ENCODE measurements around the gene CCDC85C. TPM values are rescaled to one million over a fixed set of nuclear protein-coding genes. Genes with fewer than 3 reads are reported as not detected.
A peak's percentile ranks its signal among the peaks of the same experiment; 100 is the strongest.

Gene CCDC85C
- 13.9 and 16.0 TPM in 2 replicates for total RNA-seq (2012; rRNA removed)
- polyA plus RNA-seq (2012; rRNA removed): 19.0 and 22.2 TPM in 2 replicates
- 10.9 and 15.5 TPM in 2 replicates for polyA plus RNA-seq (2012; cell fraction: cytosol; rRNA removed)
- 11.3 and 20.4 TPM in 2 replicates for polyA plus RNA-seq (2012; cell fraction: nucleus; rRNA removed; ENCODE audit: low replicate concordance)
- percentile 59 among the genes with signal in this experiment for Bru-seq, nascent RNA
- percentile 52 among the genes with signal in this experiment for BruChase-seq, experiment 1, labeled RNA remaining after a 6-hour chase
- percentile 55 among the genes with signal in this experiment for BruChase-seq, experiment 2, labeled RNA remaining after a 2-hour chase
- long read RNA-seq, full-length matches to known transcripts: 4 of 33 reads
- long read RNA-seq, partial matches to known transcripts: 0 of 33 reads
- long read RNA-seq, other reads (novel, unspliced or antisense): 29 of 33 reads

DNA sequence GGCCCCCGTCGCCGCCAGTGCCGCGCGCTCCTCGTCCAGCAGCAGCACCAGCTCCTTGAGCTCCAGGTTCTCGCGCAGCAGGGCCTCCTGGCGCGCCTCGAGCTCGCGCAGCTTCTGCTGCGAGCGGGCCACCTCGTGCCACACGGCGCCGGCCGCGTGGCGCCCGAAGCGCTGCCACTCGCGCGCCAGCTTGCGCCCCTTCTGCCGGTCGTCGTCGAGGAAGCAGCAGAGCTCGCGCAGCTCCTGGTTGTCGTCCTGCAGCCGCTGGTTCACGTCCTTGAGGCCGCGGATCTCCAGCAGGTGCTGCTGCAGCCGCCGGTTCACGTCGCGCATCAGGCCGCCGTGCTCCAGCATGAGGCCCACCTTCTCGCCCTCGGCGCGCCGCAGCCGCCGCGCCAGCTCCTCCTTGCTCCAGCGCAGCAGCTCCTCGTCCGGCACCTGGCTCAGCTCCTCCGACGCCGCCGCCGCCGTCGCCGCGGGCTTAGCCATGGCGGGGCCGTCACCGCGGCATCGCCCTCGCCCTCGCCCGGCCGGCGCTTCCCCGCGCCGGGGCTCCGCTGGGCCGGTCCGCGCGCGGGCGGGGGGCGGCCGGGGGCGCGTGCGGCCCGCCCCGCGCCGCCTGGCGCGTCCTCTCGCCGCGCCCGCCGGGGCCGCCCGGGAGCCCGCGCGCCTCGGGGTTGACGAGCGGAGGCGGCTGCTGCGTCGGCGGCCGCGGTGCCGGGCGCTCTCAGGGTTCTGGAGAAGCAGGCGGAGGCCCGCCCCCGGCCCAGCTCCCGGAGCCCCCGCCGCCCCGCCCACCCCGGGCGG is at the start of gene CCDC85C:
CCDC85C (minus strand) TSS at position 737 of the 807 bp plus-strand sequence; CDS start at position 489, 248 bp downstream.
- Histone ChIP-seq H2AFZ (replicated peaks; ENCODE audit: low read length, poor library complexity) (peak within 1 kb of the TSS; percentile 95), H3K56ac (ENCODE audit: extremely low read depth, insufficient read depth, low read length) (peak within 1 kb of the TSS; percentile 51; the same call in 1 of the 2 replicates), H3K18ac (ENCODE audit: low read depth, low read length) (peak within 1 kb of the TSS; percentile 24; the same call in 1 of the 2 replicates), H3K4ac (ENCODE audit: low read depth, low read length) (peak within 1 kb of the TSS; percentile 76), H3K9me1 (ENCODE audit: insufficient read depth, low read length) (peaks cover 19% of the 10 kb centered on the region), H3K14ac (replicated peaks; ENCODE audit: low read depth, low read length) (peak within 1 kb of the TSS; percentile 52; the same call in 1 of the 2 replicates), H3K4me3 (ENCODE audit: insufficient read depth, low read depth, low read length) (peak within 1 kb of the TSS; percentile 69), H3K4me2 (ENCODE audit: low read depth, low read length) (peak within 1 kb of the TSS; percentile 89), H3K27ac (ENCODE audit: insufficient read depth, low read length) (peak within 1 kb of the TSS; percentile 83), H2AK5ac (ENCODE audit: low read depth, low read length) (peak within 1 kb of the TSS; percentile 72; the same call in 1 of the 2 replicates), H4K20me1 (ENCODE audit: insufficient read depth, low read length) (peaks cover 39% of the 10 kb centered on the region), H3K9me3 (ENCODE audit: control insufficient read depth, insufficient read depth, low read length) (no peaks in the 10 kb centered on the region), H2BK120ac (ENCODE audit: low read depth, low read length) (peak within 1 kb of the TSS; percentile 25), H3K79me1 (ENCODE audit: low read depth in 1 of 2, low read length in 2 of 2) (peaks cover 16 to 59% of the 10 kb centered on the region in 2 experiments; a peak in 3 of 4 replicates), H4K91ac (ENCODE audit: insufficient read depth, low read depth, low read length) (peak within 1 kb of the TSS; percentile 51), H4K8ac (ENCODE audit: low read depth in 2 of 2, low read length in 2 of 2) (peak within 1 kb of the TSS in 1 of 2 experiments; percentile 67; a peak in 1 of 4 replicates), H2BK20ac (ENCODE audit: low read depth, low read length) (no peak within 1 kb of the TSS), H2BK5ac (ENCODE audit: low read depth, low read length, poor library complexity, severe bottlenecking) (peak within 1 kb of the TSS; percentile 83), H3K9ac (ENCODE audit: low read depth, low read length) (peak within 1 kb of the TSS; percentile 82), H3K36me3 (ENCODE audit: control insufficient read depth, insufficient read depth, low read length) (no peaks in the 10 kb centered on the region), H2AK9ac (replicated peaks; ENCODE audit: low read depth, low read length, poor library complexity) (peak within 1 kb of the TSS; percentile 94), H2BK15ac (ENCODE audit: low read depth, low read length) (no peak within 1 kb of the TSS), H4K5ac (ENCODE audit: low read depth, low read length) (peak within 1 kb of the TSS; percentile 44; the same call in 1 of the 2 replicates), H3K23ac (ENCODE audit: low read depth, low read length) (peak within 1 kb of the TSS; percentile 86), H3K4me1 (ENCODE audit: control insufficient read depth, insufficient read depth, low read length) (peaks cover 16% of the 10 kb centered on the region), H3K27me3 (ENCODE audit: control insufficient read depth, insufficient read depth, low read length) (no peaks in the 10 kb centered on the region)
- CTCF ChIA-PET: interaction anchor here (0.9 to 1.4 kb wide), 3 partner anchors 28 to 154 kb away, joined by 3 read pairs; no protein-coding TSS in a partner anchor
- no TSS peak for BruUV-seq (replicated peaks)
- TF ChIP-seq POLR2A (IDR thresholded peaks at IDR 0.05; ENCODE audit: low read depth, low read length): no peak
- TF ChIP-seq CTCF (conservative IDR thresholded peaks at IDR 0.05; ENCODE audit: low read depth, low read length): no peak
- TF ChIP-seq RAD21 (IDR thresholded peaks at IDR 0.05; ENCODE audit: low read length): no peak
- TF ChIP-seq RCOR1 (IDR thresholded peaks at IDR 0.05; ENCODE audit: insufficient replicate concordance, low read length): no peak
- TF ChIP-seq MAFK (IDR thresholded peaks at IDR 0.05; ENCODE audit: low read depth, low read length): no peak
- TF ChIP-seq, protein P1, sequence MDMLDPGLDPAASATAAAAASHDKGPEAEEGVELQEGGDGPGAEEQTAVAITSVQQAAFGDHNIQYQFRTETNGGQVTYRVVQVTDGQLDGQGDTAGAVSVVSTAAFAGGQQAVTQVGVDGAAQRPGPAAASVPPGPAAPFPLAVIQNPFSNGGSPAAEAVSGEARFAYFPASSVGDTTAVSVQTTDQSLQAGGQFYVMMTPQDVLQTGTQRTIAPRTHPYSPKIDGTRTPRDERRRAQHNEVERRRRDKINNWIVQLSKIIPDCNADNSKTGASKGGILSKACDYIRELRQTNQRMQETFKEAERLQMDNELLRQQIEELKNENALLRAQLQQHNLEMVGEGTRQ (IDR thresholded peaks at IDR 0.05; ENCODE audit: low read depth, low read length): no peak
- TF ChIP-seq RFX5 (IDR thresholded peaks at IDR 0.05; ENCODE audit: low read depth, low read length): no peak
- TF ChIP-seq CHD1 (IDR thresholded peaks at IDR 0.05; ENCODE audit: low read depth, low read length): no peak
- no peak for TF ChIP-seq BHLHE40 (IDR thresholded peaks at IDR 0.05; ENCODE audit: low read depth, low read length)
- TF ChIP-seq CEBPB (IDR thresholded peaks at IDR 0.05; ENCODE audit: low read depth, low read length): no peak
- TF ChIP-seq MXI1 (IDR thresholded peaks at IDR 0.05; ENCODE audit: borderline replicate concordance, low read depth, low read length): no peak
- no peak for TF ChIP-seq SMC3 (IDR thresholded peaks at IDR 0.05; ENCODE audit: low read depth, low read length)
- no peak for TF ChIP-seq NFE2L2 (IDR thresholded peaks at IDR 0.05; ENCODE audit: low read depth, low read length)
- intact Hi-C loops (cut with micrococcal nuclease): loop anchor here (1.0 to 2.0 kb wide), 2 partner anchors 67 to 81 kb away; no protein-coding TSS in a partner anchor
- POLR2A ChIA-PET (ENCODE audit: unreplicated experiment): interaction anchor here (0.6 to 0.7 kb wide), 2 partner anchors 26 to 44 kb away, joined by 3 read pairs; no protein-coding TSS in a partner anchor
- 3% methylated on average over 61 of the region's 128 CpGs; no CpG with 5 or more reads in 1 of the 2 experiments for whole genome bisulfite sequencing, 2 experiments (ENCODE audit: extremely low coverage in 2 of 2, insufficient read length in 1 of 2)
- DNase-seq (peak; percentile 49), ATAC-seq (ENCODE audit: low read depth) (no peak)
- dilution Hi-C loops (cut with HindIII; ENCODE audit: low sequenced_read_pairs, unreplicated experiment): no loop called here
- in situ Hi-C loops (cut with MboI; ENCODE audit: low sequenced_read_pairs): no loop called here
